T-helper 1 cell treated with Interleukin-12 subunit alpha and Interleukin-12 subunit beta and Interleukin-4 antibody, amounts not matched to agents 30 μg/mL and 1 μg/mL, for 36 hours (primary cell): ENCODE data around the gene SCYL1.

Experiments
- H3K27ac Mint-ChIP-seq: one replicate; pipeline ENCODE4 v1.8.0; 2021; ENCODE audit warnings: mild to moderate bottlenecking, mixed read lengths
- H3K27me3 Mint-ChIP-seq: one replicate; pipeline ENCODE4 v1.8.0; 2021; ENCODE audit warnings: low read depth, mixed read lengths
- H3K36me3 Mint-ChIP-seq: one replicate; pipeline ENCODE4 v1.8.0; 2021; ENCODE audit warnings: low read depth, mixed read lengths
- H3K4me1 Mint-ChIP-seq: one replicate; pipeline ENCODE4 v1.8.0; 2021; ENCODE audit warnings: low read depth, mixed read lengths
- H3K4me3 Mint-ChIP-seq: one replicate; pipeline ENCODE4 v1.8.0; 2021; ENCODE audit warnings: mild to moderate bottlenecking, moderate library complexity, mixed read lengths
- H3K9me3 Mint-ChIP-seq: one replicate; pipeline ENCODE4 v1.8.0; 2021; ENCODE audit warnings: mixed read lengths

Gene SCYL1

DNA sequence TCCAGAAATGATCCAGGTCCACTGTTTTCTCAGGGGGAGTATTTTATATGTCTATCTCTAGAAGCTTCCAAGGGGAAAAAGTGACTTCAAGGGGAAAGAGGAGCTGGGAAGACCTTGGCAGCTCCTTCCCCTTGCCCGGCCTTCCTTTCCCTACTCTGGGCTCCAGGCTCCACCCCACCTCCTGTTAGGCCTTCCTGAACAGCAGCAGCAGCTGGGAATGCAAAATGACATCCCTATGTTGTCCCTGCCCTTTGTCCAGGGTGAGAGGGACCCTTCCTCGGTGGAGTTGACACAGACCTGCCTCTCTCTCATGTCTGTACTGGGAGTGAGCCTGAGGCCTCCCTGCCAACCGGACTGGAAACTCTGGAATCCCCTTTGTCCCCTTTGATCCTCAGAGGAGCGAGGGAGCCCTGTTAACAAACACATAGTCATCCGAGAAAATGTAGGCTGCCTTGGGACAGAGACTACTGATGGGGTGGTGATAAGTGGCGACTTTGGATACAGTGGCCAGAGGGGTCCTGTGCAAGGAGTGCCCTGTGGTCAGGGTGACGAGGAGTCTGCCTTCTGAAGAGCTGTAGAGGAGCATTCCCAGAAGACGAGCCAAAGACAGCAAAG lies 35.1 kb upstream of the SCYL1 start:
- Mint-ChIP-seq H3K36me3 (no peaks in the 10 kb centered on the region), H3K27ac (no peak overlapping the region), H3K4me3 (no peak overlapping the region), H3K9me3 (no peaks in the 10 kb centered on the region), H3K4me1 (peaks cover 46% of the 10 kb centered on the region), H3K27me3 (no peaks in the 10 kb centered on the region)

DNA sequence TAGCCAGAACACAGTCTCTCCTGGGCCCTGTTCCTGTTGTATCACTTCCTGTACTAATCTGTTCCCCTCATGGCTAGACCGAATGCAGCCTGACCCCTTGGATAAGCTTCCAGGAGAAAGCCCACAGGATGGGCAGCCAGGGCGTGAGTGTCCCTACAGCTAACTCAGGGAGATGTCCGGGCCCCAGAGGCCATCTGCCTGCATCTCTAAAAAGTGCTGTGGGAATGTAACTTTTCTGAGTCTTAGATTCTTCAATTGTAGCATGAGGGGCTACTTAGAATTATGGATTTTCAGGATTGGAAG lies 33.8 kb upstream of the SCYL1 start:
- Mint-ChIP-seq H3K27me3 (no peaks in the 10 kb centered on the region), H3K4me3 (no peak overlapping the region), H3K27ac (no peak overlapping the region), H3K36me3 (no peaks in the 10 kb centered on the region), H3K4me1 (peaks cover 46% of the 10 kb centered on the region), H3K9me3 (no peaks in the 10 kb centered on the region)

GRCh38 chr11:65491614-65492386 lies 33.1 kb upstream of the SCYL1 start:
- H3K4me1 Mint-ChIP-seq: peaks cover 49% of the 10 kb centered on the region

GRCh38 chr11:65492387-65492636 lies 32.6 kb upstream of the SCYL1 start:
- Mint-ChIP-seq H3K9me3 (no peaks in the 10 kb centered on the region), H3K27ac (peak overlapping the region; percentile 92), H3K4me1 (peaks cover 51% of the 10 kb centered on the region), H3K27me3 (no peaks in the 10 kb centered on the region), H3K36me3 (no peaks in the 10 kb centered on the region), H3K4me3 (peak overlapping the region; percentile 23)

More at GRCh38 chr11:65491614-65492386, 33.1 kb upstream of the SCYL1 start:
- Mint-ChIP-seq H3K27ac (peak overlapping the region; percentile 92), H3K27me3 (no peaks in the 10 kb centered on the region), H3K4me3 (no peak overlapping the region), H3K9me3 (no peaks in the 10 kb centered on the region), H3K36me3 (no peaks in the 10 kb centered on the region)

DNA sequence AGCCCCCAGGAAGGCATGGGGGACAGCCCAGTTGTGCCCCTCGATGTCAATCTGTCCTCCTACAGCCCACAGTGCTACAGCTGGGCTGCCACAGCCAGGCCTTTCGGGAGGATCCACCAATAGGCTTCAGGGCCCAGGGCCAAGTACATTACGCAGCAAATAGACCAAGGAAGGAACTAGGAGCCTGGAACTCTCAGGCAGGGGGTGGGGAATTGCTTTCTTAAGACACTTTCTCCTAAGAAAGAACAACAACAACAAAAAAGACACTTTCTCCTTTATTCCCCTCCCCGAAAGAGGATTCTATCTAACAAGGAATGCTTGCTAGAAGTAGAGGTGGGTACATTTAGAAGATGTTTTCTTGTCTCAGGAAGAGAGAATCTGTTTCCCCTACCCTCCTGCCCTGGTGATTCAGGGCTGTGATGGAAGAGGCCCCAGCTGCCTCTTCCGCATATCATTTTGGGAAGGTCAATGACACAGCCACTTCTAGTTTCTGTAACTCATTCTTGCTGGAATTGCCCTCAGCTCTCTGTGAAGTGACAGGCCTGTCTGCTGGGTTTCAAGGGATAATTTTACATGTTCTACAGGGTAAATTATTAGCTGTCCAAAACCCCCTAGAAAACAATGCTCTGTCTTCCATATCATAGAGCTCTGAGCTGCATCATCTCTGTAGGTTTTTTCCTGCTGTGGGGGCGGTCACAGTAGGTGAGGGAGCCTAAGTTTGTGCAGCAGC lies 32.1 kb upstream of the SCYL1 start:
- peaks cover 48% of the 10 kb centered on the region for H3K4me1 Mint-ChIP-seq
- H3K36me3 Mint-ChIP-seq: no peaks in the 10 kb centered on the region
- no peaks in the 10 kb centered on the region for H3K9me3 Mint-ChIP-seq
- peak overlapping the region; percentile 59 for H3K4me3 Mint-ChIP-seq
- H3K27ac Mint-ChIP-seq: peak overlapping the region; percentile 92
- no peaks in the 10 kb centered on the region for H3K27me3 Mint-ChIP-seq

DNA sequence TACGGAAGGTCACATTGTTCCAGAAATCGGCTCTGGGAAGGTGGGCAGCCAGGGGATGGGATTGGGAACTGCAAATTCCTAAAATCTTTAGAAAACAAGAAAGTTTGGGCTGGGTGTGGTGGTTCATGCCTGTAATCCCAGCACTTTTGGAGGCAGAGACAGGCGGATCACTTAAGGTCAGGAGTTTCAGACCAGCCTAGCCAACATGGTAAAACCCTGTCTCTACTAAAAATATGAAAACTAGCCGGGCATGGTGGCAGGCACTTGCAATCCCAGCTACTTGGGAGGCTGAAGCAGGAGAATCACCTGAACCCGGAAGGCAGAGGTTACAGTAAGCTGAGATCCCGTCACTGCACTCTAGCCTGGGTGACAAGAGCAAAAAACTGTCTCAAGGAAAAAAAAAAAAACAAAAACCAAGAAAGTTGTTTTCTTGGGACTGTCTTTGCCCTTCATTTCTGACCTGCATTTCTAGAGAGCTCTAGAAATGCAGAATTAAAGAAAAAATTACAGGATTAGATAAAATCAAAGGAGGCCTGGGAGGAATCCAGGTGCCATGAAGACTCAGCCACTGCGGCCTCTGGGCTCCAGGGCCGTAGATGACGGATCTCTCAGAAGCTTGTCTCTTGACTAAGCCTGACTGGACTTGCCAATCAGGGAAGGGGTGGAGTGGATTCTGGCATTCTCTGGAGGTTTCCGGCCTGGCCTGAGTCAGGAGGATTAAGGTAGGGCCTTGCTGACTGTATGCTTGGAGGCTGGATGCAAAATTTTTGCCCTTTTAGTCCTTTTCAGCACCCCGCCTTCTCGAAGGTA lies 31.3 kb upstream of the SCYL1 start:
- Mint-ChIP-seq H3K27ac (peak overlapping the region; percentile 92), H3K27me3 (no peaks in the 10 kb centered on the region), H3K36me3 (no peaks in the 10 kb centered on the region), H3K4me3 (peak overlapping the region; percentile 59), H3K9me3 (no peaks in the 10 kb centered on the region), H3K4me1 (peaks cover 41% of the 10 kb centered on the region)

DNA sequence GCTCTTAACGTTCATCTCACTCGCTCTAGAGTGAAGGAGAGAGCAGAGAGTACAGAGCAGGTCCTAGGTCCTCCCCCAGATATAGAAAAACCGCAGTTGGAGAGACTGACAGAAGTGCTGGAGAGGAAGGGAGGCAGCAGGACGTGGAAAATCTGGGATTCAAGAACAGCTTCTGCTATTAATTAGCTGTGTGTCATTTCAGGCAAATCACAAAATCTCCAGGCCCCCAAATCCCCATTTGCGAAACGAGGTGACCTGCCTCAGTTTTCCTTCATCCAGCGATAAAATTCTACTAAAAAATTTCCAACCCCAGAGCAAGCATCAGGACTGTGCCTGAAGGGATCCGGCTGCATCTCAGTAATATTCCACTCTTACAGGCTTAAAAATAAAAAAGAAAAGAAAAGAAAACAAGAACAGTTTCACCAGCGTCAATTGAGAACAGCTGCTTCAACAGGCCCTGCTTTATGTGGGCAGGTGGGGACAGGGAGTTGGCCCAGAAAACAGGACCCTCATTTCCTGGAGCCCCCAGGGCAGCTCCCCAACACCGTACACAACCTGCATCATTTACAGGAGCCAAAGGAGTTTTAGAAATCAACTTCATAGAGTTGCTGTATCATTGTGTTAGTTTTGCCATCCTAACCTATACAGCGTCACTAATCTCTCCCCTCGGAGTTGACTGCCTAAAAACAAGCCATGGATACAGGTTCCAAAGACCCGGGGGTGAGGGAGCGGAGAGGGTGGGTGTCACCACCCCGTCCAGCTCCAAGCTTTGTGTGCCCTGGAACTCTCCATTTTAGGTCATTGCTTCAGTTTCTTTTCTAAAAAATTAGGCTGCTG lies 28.4 kb upstream of the SCYL1 start:
- no peaks in the 10 kb centered on the region for H3K27me3 Mint-ChIP-seq
- H3K27ac Mint-ChIP-seq: no peak overlapping the region
- no peaks in the 10 kb centered on the region for H3K9me3 Mint-ChIP-seq
- H3K36me3 Mint-ChIP-seq: no peaks in the 10 kb centered on the region
- peaks cover 33% of the 10 kb centered on the region for H3K4me1 Mint-ChIP-seq
- H3K4me3 Mint-ChIP-seq: peak overlapping the region; percentile 76

GRCh38 chr11:65497141-65498041 lies 27.5 kb upstream of the SCYL1 start:
- Mint-ChIP-seq H3K4me3 (peak overlapping the region; percentile 76), H3K27ac (no peak overlapping the region), H3K9me3 (no peaks in the 10 kb centered on the region), H3K4me1 (peaks cover 34% of the 10 kb centered on the region), H3K36me3 (no peaks in the 10 kb centered on the region), H3K27me3 (no peaks in the 10 kb centered on the region)

DNA sequence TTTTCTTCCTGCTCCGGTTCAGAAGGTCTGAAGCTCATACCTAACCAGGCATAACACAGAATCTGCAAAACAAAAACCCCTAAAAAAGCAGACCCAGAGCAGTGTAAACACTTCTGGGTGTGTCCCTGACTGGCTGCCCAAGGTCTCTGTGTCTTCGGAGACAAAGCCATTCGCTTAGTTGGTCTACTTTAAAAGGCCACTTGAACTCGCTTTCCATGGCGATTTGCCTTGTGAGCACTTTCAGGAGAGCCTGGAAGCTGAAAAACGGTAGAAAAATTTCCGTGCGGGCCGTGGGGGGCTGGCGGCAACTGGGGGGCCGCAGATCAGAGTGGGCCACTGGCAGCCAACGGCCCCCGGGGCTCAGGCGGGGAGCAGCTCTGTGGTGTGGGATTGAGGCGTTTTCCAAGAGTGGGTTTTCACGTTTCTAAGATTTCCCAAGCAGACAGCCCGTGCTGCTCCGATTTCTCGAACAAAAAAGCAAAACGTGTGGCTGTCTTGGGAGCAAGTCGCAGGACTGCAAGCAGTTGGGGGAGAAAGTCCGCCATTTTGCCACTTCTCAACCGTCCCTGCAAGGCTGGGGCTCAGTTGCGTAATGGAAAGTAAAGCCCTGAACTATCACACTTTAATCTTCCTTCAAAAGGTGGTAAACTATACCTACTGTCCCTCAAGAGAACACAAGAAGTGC lies 26.7 kb upstream of the SCYL1 start:
- Mint-ChIP-seq H3K36me3 (no peaks in the 10 kb centered on the region), H3K27me3 (no peaks in the 10 kb centered on the region), H3K4me1 (peaks cover 31% of the 10 kb centered on the region), H3K4me3 (no peak overlapping the region), H3K27ac (no peak overlapping the region), H3K9me3 (no peaks in the 10 kb centered on the region)

DNA sequence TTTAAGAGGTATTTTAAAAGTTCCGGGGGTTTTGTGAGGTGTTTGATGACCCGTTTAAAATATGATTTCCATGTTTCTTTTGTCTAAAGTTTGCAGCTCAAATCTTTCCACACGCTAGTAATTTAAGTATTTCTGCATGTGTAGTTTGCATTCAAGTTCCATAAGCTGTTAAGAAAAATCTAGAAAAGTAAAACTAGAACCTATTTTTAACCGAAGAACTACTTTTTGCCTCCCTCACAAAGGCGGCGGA lies 26.2 kb upstream of the SCYL1 start:
- Mint-ChIP-seq H3K27me3 (no peaks in the 10 kb centered on the region), H3K27ac (no peak overlapping the region), H3K4me3 (no peak overlapping the region), H3K4me1 (peaks cover 29% of the 10 kb centered on the region), H3K9me3 (no peaks in the 10 kb centered on the region), H3K36me3 (peaks cover 2% of the 10 kb centered on the region)

DNA sequence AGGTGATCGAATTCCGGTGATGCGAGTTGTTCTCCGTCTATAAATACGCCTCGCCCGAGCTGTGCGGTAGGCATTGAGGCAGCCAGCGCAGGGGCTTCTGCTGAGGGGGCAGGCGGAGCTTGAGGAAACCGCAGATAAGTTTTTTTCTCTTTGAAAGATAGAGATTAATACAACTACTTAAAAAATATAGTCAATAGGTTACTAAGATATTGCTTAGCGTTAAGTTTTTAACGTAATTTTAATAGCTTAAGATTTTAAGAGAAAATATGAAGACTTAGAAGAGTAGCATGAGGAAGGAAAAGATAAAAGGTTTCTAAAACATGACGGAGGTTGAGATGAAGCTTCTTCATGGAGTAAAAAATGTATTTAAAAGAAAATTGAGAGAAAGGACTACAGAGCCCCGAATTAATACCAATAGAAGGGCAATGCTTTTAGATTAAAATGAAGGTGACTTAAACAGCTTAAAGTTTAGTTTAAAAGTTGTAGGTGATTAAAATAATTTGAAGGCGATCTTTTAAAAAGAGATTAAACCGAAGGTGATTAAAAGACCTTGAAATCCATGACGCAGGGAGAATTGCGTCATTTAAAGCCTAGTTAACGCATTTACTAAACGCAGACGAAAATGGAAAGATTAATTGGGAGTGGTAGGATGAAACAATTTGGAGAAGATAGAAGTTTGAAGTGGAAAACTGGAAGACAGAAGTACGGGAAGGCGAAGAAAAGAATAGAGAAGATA lies 25.7 kb upstream of the SCYL1 start, which contains the start of gene MALAT1:
Gene MALAT1, plus strand, starts transcription at position 69 of the 736 bp plus-strand sequence.
- Mint-ChIP-seq H3K9me3 (no peaks in the 10 kb centered on the region), H3K27me3 (no peaks in the 10 kb centered on the region), H3K4me1 (peaks cover 28% of the 10 kb centered on the region), H3K4me3 (no peak within 1 kb of the TSS), H3K27ac (no peak within 1 kb of the TSS), H3K36me3 (peaks cover 7% of the 10 kb centered on the region)

DNA sequence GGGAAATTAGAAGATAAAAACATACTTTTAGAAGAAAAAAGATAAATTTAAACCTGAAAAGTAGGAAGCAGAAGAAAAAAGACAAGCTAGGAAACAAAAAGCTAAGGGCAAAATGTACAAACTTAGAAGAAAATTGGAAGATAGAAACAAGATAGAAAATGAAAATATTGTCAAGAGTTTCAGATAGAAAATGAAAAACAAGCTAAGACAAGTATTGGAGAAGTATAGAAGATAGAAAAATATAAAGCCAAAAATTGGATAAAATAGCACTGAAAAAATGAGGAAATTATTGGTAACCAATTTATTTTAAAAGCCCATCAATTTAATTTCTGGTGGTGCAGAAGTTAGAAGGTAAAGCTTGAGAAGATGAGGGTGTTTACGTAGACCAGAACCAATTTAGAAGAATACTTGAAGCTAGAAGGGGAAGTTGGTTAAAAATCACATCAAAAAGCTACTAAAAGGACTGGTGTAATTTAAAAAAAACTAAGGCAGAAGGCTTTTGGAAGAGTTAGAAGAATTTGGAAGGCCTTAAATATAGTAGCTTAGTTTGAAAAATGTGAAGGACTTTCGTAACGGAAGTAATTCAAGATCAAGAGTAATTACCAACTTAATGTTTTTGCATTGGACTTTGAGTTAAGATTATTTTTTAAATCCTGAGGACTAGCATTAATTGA lies 25.0 kb upstream of the SCYL1 start:
- H3K4me1 Mint-ChIP-seq: peaks cover 30% of the 10 kb centered on the region
- H3K9me3 Mint-ChIP-seq: no peaks in the 10 kb centered on the region
- no peak overlapping the region for H3K4me3 Mint-ChIP-seq
- no peak overlapping the region for H3K27ac Mint-ChIP-seq
- H3K27me3 Mint-ChIP-seq: no peaks in the 10 kb centered on the region
- H3K36me3 Mint-ChIP-seq: peaks cover 14% of the 10 kb centered on the region
